CD4-positive, CD25-positive, alpha-beta regulatory T cell (primary cell): ENCODE results near the gene COL20A1. TPM values are rescaled to one million over a fixed set of nuclear protein-coding genes. Genes with fewer than 3 reads are reported as not detected.

Experiments used
- ATAC-seq, 2 donors: fragments of 150-1000 bp; cut with Tn5 transposase; one replicate each; pipeline ENCODE4 v1.10.0; 2021; ENCODE audit warnings: low read depth in 2 of 2, moderate number of reproducible peaks in 2 of 2, moderate library complexity in 1 of 2
- DNase-seq, 3 donors: peaks; one replicate each; pipeline versions ENCODE4 v3.0.0 to v3.0.0-alpha.2; 2012 to 2022; ENCODE audit warnings: mixed read lengths in 1 of 3
- H3K27ac ChIP-seq: one replicate; pipeline ENCODE4 v1.7.0; 2013; ENCODE audit warnings: mild to moderate bottlenecking, low read length; ENCODE audit not compliant: insufficient read depth, poor library complexity, severe bottlenecking
- H3K27me3 ChIP-seq: one replicate; pipeline ENCODE4 v1.7.0; 2013; ENCODE audit warnings: low read length; ENCODE audit not compliant: control insufficient read depth, insufficient read depth
- H3K36me3 ChIP-seq: one replicate; pipeline ENCODE4 v1.7.0; 2013; ENCODE audit warnings: mild to moderate bottlenecking, low read length, moderate library complexity; ENCODE audit not compliant: control insufficient read depth, insufficient read depth
- H3K4me1 ChIP-seq: 2 replicates; pipeline ENCODE4 v1.7.0; 2013; ENCODE audit warnings: mild to moderate bottlenecking, low read length; ENCODE audit not compliant: insufficient read depth, control insufficient read depth, poor library complexity, severe bottlenecking
- H3K4me3 ChIP-seq: one replicate; pipeline ENCODE4 v1.7.0; 2013; ENCODE audit warnings: low read depth, mild to moderate bottlenecking, low read length, moderate library complexity
- H3K9me3 ChIP-seq, 2 experiments: 1 replicate in 1 of 2; 2 replicates in 1 of 2; pipeline ENCODE4 v1.7.0; 2013; ENCODE audit warnings: low read length in 2 of 2, mild to moderate bottlenecking in 1 of 2, moderate library complexity in 1 of 2; ENCODE audit not compliant: control insufficient read depth in 2 of 2
- H3K27ac Mint-ChIP-seq, 3 donors: one replicate each; pipeline ENCODE4 v1.8.0; 2020 to 2022; ENCODE audit warnings: mild to moderate bottlenecking in 3 of 3, mixed read lengths in 3 of 3, moderate library complexity in 2 of 3
- H3K27me3 Mint-ChIP-seq: one replicate; pipeline ENCODE4 v1.8.0; 2022; ENCODE audit warnings: mild to moderate bottlenecking, mixed read lengths
- H3K36me3 Mint-ChIP-seq: one replicate; pipeline ENCODE4 v1.8.0; 2020; ENCODE audit warnings: mixed read lengths
- H3K4me1 Mint-ChIP-seq, 4 donors: one replicate each; pipeline ENCODE4 v1.8.0; 2020 to 2022; ENCODE audit warnings: mixed read lengths in 4 of 4, mild to moderate bottlenecking in 1 of 4
- H3K4me3 Mint-ChIP-seq, 4 donors: one replicate each; pipeline ENCODE4 v1.8.0; 2020 to 2022; ENCODE audit warnings: mild to moderate bottlenecking in 4 of 4, mixed read lengths in 4 of 4, moderate library complexity in 3 of 4
- H3K9me3 Mint-ChIP-seq, 7 donors: one replicate each; pipeline ENCODE4 v1.8.0; 2020 to 2022; ENCODE audit warnings: mixed read lengths in 7 of 7, mild to moderate bottlenecking in 3 of 7, moderate library complexity in 2 of 7
- polyA plus RNA-seq, 4 donors: library from polyadenylated mRNA; unstranded; fragments of 300-500 nt; fragmentation: Illumina TruSeq; gene quantifications; one replicate each; pipeline ENCODE4 v1.2.3, GENCODE V29; 2021
- total RNA-seq: library from RNA; stranded (reverse); gene quantifications from one replicate; pipeline ENCODE4 v1.2.3, GENCODE V29; 2022

Gene COL20A1
- total and polyA plus RNA-seq, 5 donors from 2014 or later: 0.20 TPM; not detected in 4

- ATAC-seq: no peak
- Mint-ChIP-seq H3K4me1 (no peaks in the 10 kb centered on the region), H3K4me3 (no peak overlapping the region), H3K27me3 (peaks cover 9% of the 10 kb centered on the region), H3K9me3 (peaks cover 0 to 19% (median 5%) of the 10 kb centered on the region in 7 donors), H3K36me3 (no peaks in the 10 kb centered on the region), H3K27ac (no peak overlapping the region)
- Histone ChIP-seq H3K9me3 (peaks cover 7 to 9% of the 10 kb centered on the region in 2 experiments), H3K4me3 (no peak overlapping the region), H3K27me3 (no peaks in the 10 kb centered on the region), H3K36me3 (no peaks in the 10 kb centered on the region), H3K27ac (no peak overlapping the region), H3K4me1 (no peaks in the 10 kb centered on the region)
- peak in 2 of 3 donors; percentile 6 to 19 for DNase-seq
Measured at GRCh38 chr20:63381781-63382431, 88.9 kb downstream of the COL20A1 start.

- H3K4me1 Mint-ChIP-seq: no peaks in the 10 kb centered on the region
- no peaks in the 10 kb centered on the region for H3K36me3 Mint-ChIP-seq
- peaks cover 9% of the 10 kb centered on the region for H3K27me3 Mint-ChIP-seq
- Histone ChIP-seq H3K4me1 (no peaks in the 10 kb centered on the region), H3K4me3 (no peak overlapping the region), H3K36me3 (no peaks in the 10 kb centered on the region), H3K27me3 (no peaks in the 10 kb centered on the region), H3K27ac (no peak overlapping the region), H3K9me3 (peaks cover 7 to 9% of the 10 kb centered on the region in 2 experiments)
- H3K27ac Mint-ChIP-seq: no peak overlapping the region
- H3K4me3 Mint-ChIP-seq: no peak overlapping the region
- DNase-seq: no peak
- ATAC-seq: no peak
- peaks cover 0 to 22% (median 5%) of the 10 kb centered on the region in 7 donors for H3K9me3 Mint-ChIP-seq
Measured at GRCh38 chr20:63382551-63383300, 89.7 kb downstream of the COL20A1 start.

- H3K27ac ChIP-seq: no peak overlapping the region
- Mint-ChIP-seq H3K4me3 (no peak overlapping the region), H3K27ac (no peak overlapping the region), H3K9me3 (peaks cover 0 to 25% (median 6%) of the 10 kb centered on the region in 7 donors), H3K36me3 (peaks cover 3% of the 10 kb centered on the region), H3K27me3 (peaks cover 5% of the 10 kb centered on the region), H3K4me1 (no peaks in the 10 kb centered on the region)
- no peak overlapping the region for H3K4me3 ChIP-seq
- DNase-seq (no peak), ATAC-seq (no peak)
- H3K27me3 ChIP-seq: no peaks in the 10 kb centered on the region
- no peaks in the 10 kb centered on the region for H3K36me3 ChIP-seq
- H3K4me1 ChIP-seq: no peaks in the 10 kb centered on the region
- H3K9me3 ChIP-seq: peaks cover 7 to 9% of the 10 kb centered on the region in 2 experiments
Measured at GRCh38 chr20:63383556-63383955, 90.6 kb downstream of the COL20A1 start.

DNA sequence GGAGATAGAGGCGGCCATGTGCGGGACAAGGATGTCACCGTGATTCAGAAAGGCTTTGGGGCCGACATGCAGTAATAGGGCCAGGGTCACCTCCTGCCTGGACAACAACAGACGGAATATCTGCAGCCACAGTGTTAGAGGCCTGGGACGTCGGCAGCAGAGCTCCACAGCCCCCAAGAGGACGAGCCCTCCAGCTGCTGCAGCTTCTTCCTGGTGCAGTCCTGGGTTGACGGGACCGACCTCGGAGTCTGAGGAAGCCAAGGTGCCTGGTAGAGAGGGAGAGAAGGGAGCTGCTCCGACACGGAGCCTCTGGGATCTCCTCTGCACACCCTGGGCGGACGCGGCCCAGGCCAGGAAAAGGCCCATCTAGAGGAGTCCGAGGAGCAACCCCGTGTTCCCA, 91.3 kb downstream of the COL20A1 start:
- H3K27ac ChIP-seq: no peak overlapping the region
- H3K4me3 Mint-ChIP-seq: no peak overlapping the region
- H3K4me3 ChIP-seq: no peak overlapping the region
- H3K4me1 ChIP-seq: no peaks in the 10 kb centered on the region
- H3K36me3 ChIP-seq: no peaks in the 10 kb centered on the region
- H3K9me3 ChIP-seq: peaks cover 7 to 9% of the 10 kb centered on the region in 2 experiments
- no peaks in the 10 kb centered on the region for H3K4me1 Mint-ChIP-seq
- H3K36me3 Mint-ChIP-seq: peaks cover 3% of the 10 kb centered on the region
- DNase-seq: no peak
- peaks cover 4% of the 10 kb centered on the region for H3K27me3 Mint-ChIP-seq
- peaks cover 0 to 25% (median 6%) of the 10 kb centered on the region in 7 donors for H3K9me3 Mint-ChIP-seq
- H3K27ac Mint-ChIP-seq: no peak overlapping the region
- no peak for ATAC-seq
- no peaks in the 10 kb centered on the region for H3K27me3 ChIP-seq

Other genes with a start within 250 kb of the COL20A1 start
- 37.9 TPM for gene YTHDF1, start 77.1 kb upstream of the COL20A1 start, total RNA-seq
- gene YTHDF1, start 77.1 kb upstream of the COL20A1 start, polyA plus RNA-seq: 10 to 100 TPM; 28.5 to 38.4 (median 32.2) TPM
- not detected for gene BIRC7, start 57.3 kb upstream of the COL20A1 start, total RNA-seq
- not detected for gene BIRC7, start 57.3 kb upstream of the COL20A1 start, polyA plus RNA-seq
- gene NKAIN4, start 38.7 kb upstream of the COL20A1 start, total RNA-seq: not detected
- not detected for gene NKAIN4, start 38.7 kb upstream of the COL20A1 start, polyA plus RNA-seq
- gene ARFGAP1, start 20.4 kb upstream of the COL20A1 start, total RNA-seq: 123 TPM
- 10 to 100 TPM; 17.9 to 22.3 (median 20.6) TPM for gene ARFGAP1, start 20.4 kb upstream of the COL20A1 start, polyA plus RNA-seq
- not detected for gene CHRNA4, start 68.2 kb downstream of the COL20A1 start, total RNA-seq
- gene CHRNA4, start 68.2 kb downstream of the COL20A1 start, polyA plus RNA-seq: not detected
- 0.89 TPM for gene KCNQ2, start 179.5 kb downstream of the COL20A1 start, total RNA-seq
- 1 to 10 TPM in 1 of 4 donors, under 1 TPM in 1, not detected in 2; 0.77 to 1.1 TPM for gene KCNQ2, start 179.5 kb downstream of the COL20A1 start, polyA plus RNA-seq
- gene EEF1A2, start 205.9 kb downstream of the COL20A1 start, total RNA-seq: 2.1 TPM
- gene EEF1A2, start 205.9 kb downstream of the COL20A1 start, polyA plus RNA-seq: under 1 TPM in 3 of 4 donors, not detected in 1; 0.10 to 0.56 (median 0.11) TPM
- 155 TPM for gene PPDPF, start 227.6 kb downstream of the COL20A1 start, total RNA-seq
- gene PPDPF, start 227.6 kb downstream of the COL20A1 start, polyA plus RNA-seq: 100 to 1,000 TPM in 1 of 4 donors, 10 to 100 TPM in 3; 75.8 to 110 (median 85.2) TPM
- 0.20 TPM for gene PTK6, start 244.2 kb downstream of the COL20A1 start, total RNA-seq
- gene PTK6, start 244.2 kb downstream of the COL20A1 start, polyA plus RNA-seq: under 1 TPM in 3 of 4 donors, not detected in 1; 0.15 to 0.21 (median 0.19) TPM